ENCODE data around the gene SENP2. TPM values are rescaled to one million over a fixed set of nuclear protein-coding genes. Genes with fewer than 3 reads are reported as not detected.

The SENP2 gene
- total and polyA plus RNA-seq, 5 experiments from 2014 or later = 12.3 to 53.1 (median 13.8) TPM

DNA sequence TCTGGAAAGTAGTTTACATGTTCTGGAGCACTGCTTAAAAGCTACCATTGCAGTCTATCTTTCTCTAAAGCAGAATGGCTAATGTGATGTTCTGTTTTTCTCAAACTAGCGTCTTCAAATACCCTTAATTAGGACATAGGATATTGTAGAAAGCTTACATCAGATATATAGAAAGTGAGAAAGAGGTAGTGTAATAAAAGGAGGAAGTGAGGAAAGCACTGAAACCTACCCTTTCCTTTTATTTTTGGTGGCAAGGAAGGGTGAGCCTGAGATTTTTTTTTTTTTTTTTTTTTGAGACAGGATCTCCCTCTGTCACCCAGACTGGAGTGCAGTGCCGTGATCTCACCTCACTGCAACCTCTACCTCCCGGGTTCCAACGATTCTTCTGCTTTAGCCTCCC lies 9.4 kb downstream of the SENP2 start:
- Mint-ChIP-seq H3K27me3 (no peaks in the 10 kb centered on the region), H3K27ac (peak overlapping the region in 2 of 10 donors; percentile 54 to 66)
- POLR2A ChIA-PET = interaction anchor here (1.2 kb wide), 1 partner anchor 10 kb away, joined by 8 read pairs; no protein-coding TSS in a partner anchor

GRCh38 chr3:185605566-185605965 lies 19.5 kb downstream of the SENP2 start:
- no peak overlapping the region for H3K4me3 Mint-ChIP-seq

More for the DNA sequence above, 9.4 kb downstream of the SENP2 start:
- Mint-ChIP-seq H3K4me3 (no peak overlapping the region), H3K4me1 (peaks cover 9 to 23% (median 18%) of the 10 kb centered on the region in 4 donors), H3K36me3 (peaks cover 8 to 74% (median 13%) of the 10 kb centered on the region in 3 donors), H3K9me3 (no peaks in the 10 kb centered on the region)
- DNase-seq = no peak
- no peak for ATAC-seq

GRCh38 chr3:185606196-185606595 lies 20.1 kb downstream of the SENP2 start:
- H3K36me3 Mint-ChIP-seq = peaks cover 9 to 91% (median 41%) of the 10 kb centered on the region in 3 donors
- POLR2A ChIA-PET = interaction anchor here (0.7 kb wide), 1 partner anchor 11 kb away, joined by 8 read pairs; no protein-coding TSS in a partner anchor
- no peak for ATAC-seq

More at GRCh38 chr3:185605566-185605965, 19.5 kb downstream of the SENP2 start:
- Mint-ChIP-seq H3K36me3 (peaks cover 9 to 92% (median 43%) of the 10 kb centered on the region in 3 donors), H3K4me1 (peaks cover 0 to 6% (median 5%) of the 10 kb centered on the region in 4 donors), H3K27ac (peak overlapping the region in 3 of 10 donors; percentile 21 to 23 (median 22)), H3K9me3 (no peaks in the 10 kb centered on the region), H3K27me3 (no peaks in the 10 kb centered on the region)
- POLR2A ChIA-PET = interaction anchor here (0.7 kb wide), 2 partner anchors 10 to 84 kb away, joined by 5 to 8 read pairs; no protein-coding TSS in a partner anchor
- no peak for DNase-seq
- no peak for ATAC-seq

DNA sequence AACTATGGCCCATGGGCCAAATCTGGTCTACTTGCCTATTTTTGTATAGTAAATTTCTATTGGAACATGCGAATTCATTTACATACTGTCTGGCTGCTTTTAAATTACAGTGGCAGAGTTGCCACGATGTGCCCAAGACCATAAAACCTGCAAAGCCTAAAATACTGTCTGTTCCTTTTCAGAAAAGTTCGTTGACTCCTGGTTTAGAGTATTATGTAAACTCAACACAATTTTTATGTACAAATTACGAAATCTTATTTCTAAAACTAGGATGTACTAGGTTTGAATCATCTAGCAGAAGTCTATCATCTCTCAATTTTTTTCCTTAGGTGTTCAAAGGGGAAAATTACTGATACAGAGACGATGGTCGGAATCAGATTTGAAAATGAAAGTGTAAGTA lies 26.9 kb downstream of the SENP2 start:
- peaks cover 0 to 1% (median 0%) of the 10 kb centered on the region in 4 donors for H3K4me1 Mint-ChIP-seq
- H3K9me3 Mint-ChIP-seq = no peaks in the 10 kb centered on the region
- peak overlapping the region in 2 of 10 donors; percentile 26 to 67 for H3K27ac Mint-ChIP-seq
- H3K36me3 Mint-ChIP-seq = peaks cover 9 to 87% (median 33%) of the 10 kb centered on the region in 3 donors
- ATAC-seq (no peak), DNase-seq (no peak)
- POLR2A ChIA-PET = no interaction called here
- no peak overlapping the region for H3K4me3 Mint-ChIP-seq
- H3K27me3 Mint-ChIP-seq = no peaks in the 10 kb centered on the region

More at GRCh38 chr3:185606196-185606595, 20.1 kb downstream of the SENP2 start:
- DNase-seq = no peak
- H3K27ac Mint-ChIP-seq = peak overlapping the region in 1 of 10 donors; percentile 22
- no peaks in the 10 kb centered on the region for H3K9me3 Mint-ChIP-seq
- no peak overlapping the region for H3K4me3 Mint-ChIP-seq
- H3K4me1 Mint-ChIP-seq = peaks cover 0 to 6% (median 5%) of the 10 kb centered on the region in 4 donors
- H3K27me3 Mint-ChIP-seq = no peaks in the 10 kb centered on the region

DNA sequence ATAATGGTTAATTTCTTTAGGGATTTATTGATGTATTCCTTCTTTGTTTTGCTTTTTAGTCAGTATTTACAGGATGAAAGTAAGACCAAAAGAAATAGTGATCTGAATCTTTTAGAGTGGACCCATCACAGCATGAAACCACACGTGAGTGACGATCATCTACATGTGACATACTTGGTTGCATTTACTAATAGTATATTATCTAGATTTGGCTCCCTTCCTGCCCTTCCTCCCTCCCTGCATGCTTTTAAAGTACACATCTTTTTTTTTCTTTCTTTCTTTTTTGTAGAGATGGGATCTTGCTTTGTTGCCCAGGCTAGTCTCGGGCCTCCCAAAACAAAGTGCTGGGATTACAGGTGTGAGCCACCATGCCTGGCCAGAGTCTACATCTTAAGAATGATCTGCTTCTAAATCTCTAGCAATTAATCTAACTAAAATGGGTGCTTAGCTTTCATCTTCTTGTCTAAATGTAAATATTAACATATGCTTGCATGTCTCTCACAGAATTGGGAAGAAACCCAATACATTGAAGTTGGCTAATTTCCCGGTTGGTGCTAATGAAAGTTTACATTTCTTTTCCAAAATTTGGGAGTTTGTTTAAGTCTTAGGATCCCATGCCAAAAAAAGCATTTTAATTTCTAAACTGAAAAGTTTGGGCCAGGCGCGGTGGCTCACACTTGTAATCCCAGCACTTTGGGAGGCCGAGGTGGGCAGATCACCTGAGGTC lies 38.0 kb downstream of the SENP2 start:
- Mint-ChIP-seq H3K4me3 (no peak overlapping the region), H3K9me3 (no peaks in the 10 kb centered on the region), H3K27me3 (no peaks in the 10 kb centered on the region), H3K4me1 (no peaks in the 10 kb centered on the region), H3K27ac (peak overlapping the region in 3 of 10 donors; percentile 1 to 84 (median 11)), H3K36me3 (peaks cover 0 to 82% (median 14%) of the 10 kb centered on the region in 3 donors)
- no peak for ATAC-seq
- POLR2A ChIA-PET = no interaction called here
- no peak for DNase-seq

GRCh38 chr3:185625784-185626183 lies 39.7 kb downstream of the SENP2 start:
- POLR2A ChIA-PET = no interaction called here
- DNase-seq (no peak), ATAC-seq (no peak)
- H3K9me3 Mint-ChIP-seq = no peaks in the 10 kb centered on the region
- no peaks in the 10 kb centered on the region for H3K4me1 Mint-ChIP-seq
- peaks cover 0 to 85% (median 17%) of the 10 kb centered on the region in 3 donors for H3K36me3 Mint-ChIP-seq
- no peak overlapping the region for H3K4me3 Mint-ChIP-seq
- peak overlapping the region in 2 of 10 donors; percentile 7 to 15 for H3K27ac Mint-ChIP-seq
- no peaks in the 10 kb centered on the region for H3K27me3 Mint-ChIP-seq

GRCh38 chr3:185629554-185630181 lies 43.6 kb downstream of the SENP2 start:
- DNase-seq = no peak
- Mint-ChIP-seq H3K9me3 (no peaks in the 10 kb centered on the region), H3K4me1 (peaks cover 3 to 10% (median 5%) of the 10 kb centered on the region in 4 donors), H3K27me3 (no peaks in the 10 kb centered on the region), H3K27ac (peak overlapping the region in 7 of 10 donors; percentile 27 to 80 (median 55)), H3K4me3 (no peak overlapping the region), H3K36me3 (peaks cover 0 to 61% (median 10%) of the 10 kb centered on the region in 3 donors)
- POLR2A ChIA-PET = no interaction called here
- no peak for ATAC-seq

- Mint-ChIP-seq H3K27ac (peak overlapping the region in 8 of 10 donors; percentile 6 to 74 (median 44)), H3K4me1 (peaks cover 3 to 10% (median 5%) of the 10 kb centered on the region in 4 donors), H3K9me3 (no peaks in the 10 kb centered on the region), H3K27me3 (no peaks in the 10 kb centered on the region), H3K36me3 (peaks cover 0 to 55% (median 7%) of the 10 kb centered on the region in 3 donors), H3K4me3 (no peak overlapping the region)
- no peak for ATAC-seq
- POLR2A ChIA-PET = no interaction called here
- no peak for DNase-seq
Observed at GRCh38 chr3:185630182-185630622, 44.1 kb downstream of the SENP2 start.

- POLR2A ChIA-PET = no interaction called here
- ATAC-seq (no peak), DNase-seq (no peak)
- H3K27me3 Mint-ChIP-seq = no peaks in the 10 kb centered on the region
- no peaks in the 10 kb centered on the region for H3K9me3 Mint-ChIP-seq
- H3K4me1 Mint-ChIP-seq = peaks cover 3 to 10% (median 5%) of the 10 kb centered on the region in 4 donors
- H3K4me3 Mint-ChIP-seq = no peak overlapping the region
- peaks cover 0 to 46% (median 5%) of the 10 kb centered on the region in 3 donors for H3K36me3 Mint-ChIP-seq
- H3K27ac Mint-ChIP-seq = peak overlapping the region in 2 of 10 donors; percentile 15 to 29
Observed at GRCh38 chr3:185631108-185631507, 45.0 kb downstream of the SENP2 start.

DNA sequence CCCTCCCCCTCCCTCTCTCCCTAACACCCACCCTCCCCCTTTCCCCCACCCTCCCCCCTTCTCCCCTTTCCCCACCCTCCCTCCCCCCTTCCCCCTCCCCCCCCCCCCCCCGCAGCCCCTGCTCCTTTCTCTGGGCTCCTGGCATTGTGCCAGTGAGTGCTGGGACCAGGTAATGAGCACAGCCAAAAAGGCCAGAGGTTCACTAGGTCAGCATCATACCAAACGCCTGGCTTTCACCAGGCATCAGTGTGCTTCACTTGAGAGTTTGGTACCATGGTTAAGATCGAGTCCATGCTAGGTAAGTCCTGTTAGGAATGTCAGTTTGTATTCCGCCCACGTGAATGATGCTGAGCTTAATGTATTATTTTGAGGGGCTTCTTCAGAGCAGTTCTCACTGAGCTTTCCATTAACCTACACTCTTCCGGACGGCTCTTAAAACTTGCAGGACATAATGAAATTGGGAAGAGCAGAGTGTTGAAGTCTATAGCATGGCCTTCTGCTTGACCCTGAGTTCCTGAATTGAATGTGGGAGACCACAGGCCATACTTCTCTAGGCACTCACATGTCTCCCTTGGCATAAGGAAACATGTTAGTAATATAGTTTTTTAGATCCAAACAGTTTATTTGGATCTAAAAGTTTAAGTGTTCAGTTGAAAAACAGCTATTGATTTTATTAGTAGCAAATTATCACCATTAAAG lies 45.6 kb downstream of the SENP2 start:
- ATAC-seq (no peak), DNase-seq (no peak)
- H3K27ac Mint-ChIP-seq = peak overlapping the region in 4 of 10 donors; percentile 53 to 66 (median 60)
- POLR2A ChIA-PET = no interaction called here
- peaks cover 0 to 42% (median 5%) of the 10 kb centered on the region in 3 donors for H3K36me3 Mint-ChIP-seq
- peaks cover 3 to 10% (median 5%) of the 10 kb centered on the region in 4 donors for H3K4me1 Mint-ChIP-seq
- no peaks in the 10 kb centered on the region for H3K9me3 Mint-ChIP-seq
- H3K4me3 Mint-ChIP-seq = no peak overlapping the region
- no peaks in the 10 kb centered on the region for H3K27me3 Mint-ChIP-seq

DNA sequence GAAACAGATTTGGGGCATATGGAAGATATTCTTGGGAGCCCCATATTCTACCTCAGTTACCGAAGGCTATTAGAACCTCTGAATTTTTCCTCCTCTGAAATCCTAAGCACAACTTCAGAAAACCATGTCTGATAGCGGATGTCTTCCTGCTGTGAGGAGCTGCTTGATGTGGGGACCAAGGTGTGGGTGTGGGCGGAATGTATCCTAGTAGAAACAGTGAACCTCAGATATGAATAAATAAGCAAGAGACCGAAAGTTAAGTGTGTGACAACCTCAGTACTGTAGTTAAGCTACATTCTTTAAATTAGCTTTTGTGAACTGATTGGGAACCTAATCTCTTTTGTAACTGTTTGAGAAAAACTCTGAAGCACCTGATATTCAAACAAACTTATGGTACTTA lies 46.9 kb downstream of the SENP2 start:
- peak in 1 of 2 donors; percentile 47 for ATAC-seq
- H3K27me3 Mint-ChIP-seq = no peaks in the 10 kb centered on the region

DNA sequence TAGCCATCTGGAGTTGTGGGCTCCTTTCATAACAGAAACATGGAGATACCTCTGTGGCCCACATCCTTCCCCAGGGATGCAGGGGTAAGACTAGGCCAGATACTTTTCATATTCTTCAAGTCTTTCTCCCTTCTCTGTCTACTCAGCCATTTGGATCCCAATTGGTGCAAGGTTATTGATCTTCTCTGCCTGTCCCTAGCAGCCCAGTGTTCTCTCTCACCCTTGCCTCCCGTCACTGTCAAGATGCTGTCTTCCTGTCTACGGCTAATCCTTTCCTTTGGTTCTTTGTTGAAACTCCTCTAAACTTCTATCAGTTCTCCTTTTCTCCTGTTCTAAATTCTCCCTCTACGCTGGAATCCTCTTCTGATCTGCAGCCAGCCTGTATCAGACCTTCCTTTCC lies 51.3 kb downstream of the SENP2 start:
- Mint-ChIP-seq H3K4me3 (no peak overlapping the region), H3K27ac (no peak overlapping the region), H3K4me1 (peaks cover 3 to 7% (median 5%) of the 10 kb centered on the region in 4 donors), H3K36me3 (peaks cover 0 to 2% (median 0%) of the 10 kb centered on the region in 3 donors), H3K27me3 (peaks cover 0 to 4% (median 0%) of the 10 kb centered on the region in 5 donors), H3K9me3 (no peaks in the 10 kb centered on the region)
- no peak for ATAC-seq
- no peak for DNase-seq
- POLR2A ChIA-PET = no interaction called here

More for the DNA sequence above, 46.9 kb downstream of the SENP2 start:
- peak overlapping the region in 7 of 10 donors; percentile 21 to 84 (median 51) for H3K27ac Mint-ChIP-seq
- POLR2A ChIA-PET = no interaction called here
- H3K4me1 Mint-ChIP-seq = peaks cover 3 to 10% (median 5%) of the 10 kb centered on the region in 4 donors
- H3K9me3 Mint-ChIP-seq = no peaks in the 10 kb centered on the region
- H3K4me3 Mint-ChIP-seq = no peak overlapping the region
- no peak for DNase-seq
- peaks cover 0 to 33% (median 3%) of the 10 kb centered on the region in 3 donors for H3K36me3 Mint-ChIP-seq
